HL-60 (cell line): Measurements from ENCODE around the gene SFTPA1.
"Not testable (repeated sequence)": the region's sequence is repeated elsewhere in the genome, so short reads cannot be mapped to it uniquely, and the experiment has no call there.

Source experiments
- POLR2AphosphoS5 ChIP-seq: IDR thresholded peaks from 2 replicates; pipeline ENCODE4 v1.6.1; 2012; ENCODE audit warnings: low read depth
- TF ChIP-seq, protein P1 (sequence below): IDR thresholded peaks from one replicate; pipeline ENCODE4 v1.5.1; 2011; ENCODE audit warnings: low read length, control low read depth, inconsistent platforms; ENCODE audit not compliant: insufficient read depth

DNA sequence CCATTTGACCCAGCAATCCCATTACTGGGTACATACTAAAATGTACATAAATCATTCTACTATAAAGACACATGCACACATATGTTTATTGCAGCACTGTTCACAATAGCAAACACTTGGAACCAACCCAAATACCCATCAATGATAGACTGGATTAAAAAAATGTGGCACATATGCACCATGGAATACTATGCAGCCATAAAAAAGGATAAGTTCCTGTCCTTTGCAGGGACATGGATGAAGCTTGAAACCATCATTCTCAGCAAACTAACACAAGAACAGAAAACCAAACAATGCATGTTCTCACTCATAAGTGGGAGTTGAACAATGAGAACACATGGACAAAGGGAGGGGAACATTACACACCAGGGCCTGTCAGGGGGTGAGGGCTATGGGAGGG lies 12.9 kb downstream of the SFTPA1 start:
- TF ChIP-seq POLR2AphosphoS5, result not testable (repeated sequence)
- TF ChIP-seq, protein P1, sequence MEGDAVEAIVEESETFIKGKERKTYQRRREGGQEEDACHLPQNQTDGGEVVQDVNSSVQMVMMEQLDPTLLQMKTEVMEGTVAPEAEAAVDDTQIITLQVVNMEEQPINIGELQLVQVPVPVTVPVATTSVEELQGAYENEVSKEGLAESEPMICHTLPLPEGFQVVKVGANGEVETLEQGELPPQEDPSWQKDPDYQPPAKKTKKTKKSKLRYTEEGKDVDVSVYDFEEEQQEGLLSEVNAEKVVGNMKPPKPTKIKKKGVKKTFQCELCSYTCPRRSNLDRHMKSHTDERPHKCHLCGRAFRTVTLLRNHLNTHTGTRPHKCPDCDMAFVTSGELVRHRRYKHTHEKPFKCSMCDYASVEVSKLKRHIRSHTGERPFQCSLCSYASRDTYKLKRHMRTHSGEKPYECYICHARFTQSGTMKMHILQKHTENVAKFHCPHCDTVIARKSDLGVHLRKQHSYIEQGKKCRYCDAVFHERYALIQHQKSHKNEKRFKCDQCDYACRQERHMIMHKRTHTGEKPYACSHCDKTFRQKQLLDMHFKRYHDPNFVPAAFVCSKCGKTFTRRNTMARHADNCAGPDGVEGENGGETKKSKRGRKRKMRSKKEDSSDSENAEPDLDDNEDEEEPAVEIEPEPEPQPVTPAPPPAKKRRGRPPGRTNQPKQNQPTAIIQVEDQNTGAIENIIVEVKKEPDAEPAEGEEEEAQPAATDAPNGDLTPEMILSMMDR, result not testable (repeated sequence)
